SIG-M5 treated with dmso at 0.1 percent for 504 hours (cell line): ENCODE data around the gene CLHC1.

Experiments
- DNase-seq: peaks from one replicate; lab custom pipeline; 2025; ENCODE audit not compliant: unreplicated experiment; lab: John Stamatoyannopoulos, UW

Gene CLHC1

GRCh38 chr2:55169915-55170314 is 62.2 kb downstream of the CLHC1 start:
- DNase-seq: no peak

DNA sequence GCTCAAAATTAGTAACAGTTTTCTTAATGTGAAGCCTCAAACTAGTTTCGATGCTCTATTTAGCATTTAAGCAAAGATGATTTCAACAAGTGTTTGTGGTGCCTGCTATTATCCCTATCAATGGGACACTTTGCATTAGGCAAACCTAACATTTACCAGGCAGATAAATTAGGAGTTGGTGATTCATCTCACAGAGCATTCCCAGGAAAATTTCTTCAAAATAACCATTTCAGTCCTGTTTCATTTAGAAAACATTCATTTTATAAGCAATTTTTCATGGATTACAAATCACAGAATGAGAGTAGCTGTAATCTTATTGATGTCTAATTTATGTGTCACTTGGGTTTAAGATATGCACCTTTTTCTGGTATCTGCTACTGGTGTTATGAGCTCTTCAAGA is 62.7 kb downstream of the CLHC1 start:
- DNase-seq: no peak

GRCh38 chr2:55168221-55169154 is 63.6 kb downstream of the CLHC1 start:
- DNase-seq: peak; percentile 74

GRCh38 chr2:55165626-55166025 is 66.5 kb downstream of the CLHC1 start:
- no peak for DNase-seq

GRCh38 chr2:55164534-55165480 is 67.3 kb downstream of the CLHC1 start:
- DNase-seq: no peak

DNA sequence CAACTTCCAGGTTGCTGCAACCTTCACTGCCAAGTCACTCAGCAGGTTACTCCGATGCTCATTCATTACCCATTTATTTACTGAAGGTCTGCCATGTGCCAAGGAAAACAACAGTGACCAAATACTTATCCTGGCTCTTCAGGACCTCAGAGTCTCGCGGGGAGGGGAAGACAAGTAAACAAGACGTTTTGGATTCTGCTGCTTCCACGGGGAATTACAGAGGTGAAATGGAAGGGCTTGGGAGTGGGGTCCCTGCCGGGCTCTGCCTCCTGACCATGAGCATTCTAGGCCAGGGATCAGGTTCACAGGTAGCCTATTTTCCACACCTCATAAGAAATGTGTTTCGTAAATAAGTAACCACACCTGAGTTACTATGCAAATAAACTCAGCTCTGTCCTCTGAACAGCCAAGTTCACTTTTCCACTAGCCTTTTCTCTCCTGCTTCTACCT is 68.1 kb downstream of the CLHC1 start:
- no peak for DNase-seq

DNA sequence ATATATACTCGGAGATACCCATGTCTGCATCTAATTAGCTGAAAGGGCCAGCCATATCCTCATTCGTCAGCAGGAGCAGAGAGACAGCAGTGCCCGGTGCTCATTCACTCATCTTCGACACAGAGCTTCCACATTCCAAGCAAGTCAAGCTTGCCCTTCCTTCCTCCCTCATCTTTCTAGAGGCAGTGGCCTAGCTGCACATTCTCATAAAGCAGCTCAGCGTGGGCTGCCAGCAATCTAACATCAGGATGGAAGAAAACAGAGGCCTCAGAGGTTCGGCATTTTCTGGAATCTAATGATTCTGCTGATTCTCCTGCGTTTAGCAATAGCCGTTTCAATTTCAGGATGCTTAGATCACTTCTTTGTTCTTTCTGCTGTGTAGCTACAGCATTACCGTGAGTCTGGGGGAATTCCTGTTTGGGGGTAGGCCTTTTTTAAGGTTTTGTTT is 68.8 kb downstream of the CLHC1 start:
- no peak for DNase-seq

DNA sequence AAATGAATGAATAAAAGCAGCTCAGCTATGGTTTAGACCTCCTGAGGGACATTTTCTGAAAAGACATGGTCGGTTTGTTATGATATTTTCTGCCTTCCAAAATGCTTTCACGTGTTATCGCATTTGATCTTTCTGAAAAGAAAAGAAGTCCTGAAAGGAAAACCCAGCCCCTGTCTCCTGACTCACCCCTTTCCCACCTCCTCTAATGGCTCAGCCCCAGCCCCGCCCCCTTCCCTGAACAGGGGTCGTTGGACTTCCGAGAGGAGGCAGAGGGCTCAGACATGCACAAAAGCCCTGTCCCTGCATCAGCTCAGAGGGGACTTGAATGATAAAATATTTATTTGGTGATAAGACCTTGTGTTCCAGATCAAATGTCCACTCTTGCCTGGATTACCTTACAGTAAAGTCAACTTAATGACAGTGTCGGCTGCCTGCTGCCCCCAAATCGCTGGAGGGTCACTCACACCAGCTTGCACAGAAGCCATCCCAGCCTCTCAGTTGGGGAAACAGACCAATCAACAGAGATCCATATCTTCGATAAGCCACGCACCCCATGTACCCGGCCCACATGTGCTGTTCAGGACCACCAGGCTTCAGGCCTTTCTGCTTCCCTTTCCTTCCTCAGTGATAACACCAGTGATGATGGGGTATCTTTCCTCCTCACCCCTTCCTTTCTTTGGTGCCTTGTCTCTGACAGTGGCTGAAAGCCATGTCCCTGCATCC is 69.6 kb downstream of the CLHC1 start:
- DNase-seq: no peak

DNA sequence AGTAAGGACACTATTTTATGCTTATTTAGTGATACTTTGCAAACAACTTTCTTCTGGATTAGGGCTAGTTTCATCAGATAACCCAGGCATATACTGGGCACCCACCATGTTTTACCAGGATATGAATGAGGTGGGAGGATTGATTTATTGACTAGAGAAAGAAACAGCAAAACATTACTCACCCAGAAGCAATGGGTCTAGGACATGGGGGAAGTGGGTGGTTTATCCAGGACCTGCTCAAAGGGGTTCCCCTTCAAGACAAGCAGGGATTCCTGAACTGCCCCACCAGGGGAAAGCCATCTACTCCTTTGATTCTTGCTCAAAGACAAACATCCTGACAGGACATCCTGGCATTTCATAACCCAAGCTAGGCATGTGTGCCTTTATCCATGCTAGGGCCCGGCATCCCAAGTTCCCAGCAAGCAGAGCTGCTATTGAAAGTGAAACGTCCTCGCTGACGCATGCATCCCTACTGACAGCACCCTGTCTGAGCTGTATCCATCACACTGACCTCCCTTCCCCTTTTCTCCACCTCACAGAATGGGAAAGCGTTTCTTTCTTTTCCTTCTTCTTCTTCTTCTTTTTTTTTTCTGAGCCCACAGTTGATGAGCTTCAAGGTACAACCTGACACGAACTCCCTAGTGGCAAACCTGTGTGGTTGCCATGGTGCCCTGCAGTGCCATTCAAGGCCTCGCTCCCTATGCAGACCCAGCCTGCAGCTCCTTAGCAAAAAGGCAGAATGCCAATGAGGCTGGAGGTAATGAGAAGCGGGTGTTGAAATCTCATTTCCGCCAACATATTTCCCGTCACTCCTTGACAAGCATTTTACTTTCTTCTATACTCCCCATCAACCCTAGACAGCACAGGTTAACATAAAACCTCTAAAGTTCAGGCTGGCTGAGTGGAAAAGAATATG is 70.5 kb downstream of the CLHC1 start:
- peak; percentile 43 for DNase-seq

DNA sequence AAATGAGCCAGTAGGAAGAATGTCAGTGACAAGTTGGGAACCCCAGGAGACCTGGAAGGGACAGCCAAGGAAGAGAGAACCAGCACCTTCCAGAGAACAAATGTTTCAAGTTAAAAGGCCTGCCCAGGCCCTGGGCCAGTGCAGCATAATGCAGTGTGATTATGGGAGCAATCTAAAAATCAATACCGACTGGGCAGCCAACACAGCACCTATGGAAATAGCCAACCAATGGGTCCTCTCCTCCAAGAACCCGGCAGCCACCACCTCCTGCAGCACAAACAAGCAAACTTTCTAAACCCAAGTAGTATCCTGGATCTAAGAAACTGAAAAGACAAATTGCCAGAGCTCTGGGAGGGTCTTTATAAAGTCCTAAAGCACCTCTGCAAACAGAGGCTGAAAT is 71.7 kb downstream of the CLHC1 start:
- no peak for DNase-seq

GRCh38 chr2:55159752-55160151 is 72.3 kb downstream of the CLHC1 start:
- DNase-seq: no peak

DNA sequence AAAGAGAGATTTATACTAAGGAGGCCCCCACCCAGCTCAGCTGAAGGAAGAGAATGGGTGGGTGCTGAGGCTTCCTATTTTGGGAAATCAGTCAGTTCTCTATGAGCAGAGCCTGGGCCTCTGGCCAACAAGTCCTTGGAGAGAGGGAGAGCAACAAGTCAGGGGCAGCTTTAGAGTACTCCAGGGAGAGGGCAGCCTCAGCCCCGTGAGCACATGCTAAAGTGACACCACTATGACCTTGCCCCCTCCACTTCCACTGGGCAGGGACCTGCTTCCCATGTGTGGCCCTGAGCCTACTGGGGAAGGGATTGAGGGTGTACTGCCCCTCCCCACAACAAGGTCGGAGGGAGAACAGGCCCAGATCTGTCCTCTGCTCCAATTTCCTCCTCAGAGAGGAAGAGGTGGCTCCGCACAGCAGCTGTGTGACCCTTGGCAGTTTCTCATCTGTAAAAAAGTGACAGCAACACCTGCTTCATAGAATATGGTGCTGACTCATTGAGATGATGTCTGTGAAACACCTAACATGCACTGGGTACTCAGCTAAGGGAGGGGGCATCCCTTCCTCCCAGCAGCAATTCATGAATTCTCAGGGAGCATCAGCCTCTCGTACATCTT is 72.9 kb downstream of the CLHC1 start:
- no peak for DNase-seq

- DNase-seq: no peak
These were observed 73.8 kb downstream of the CLHC1 start for GRCh38 chr2:55158111-55158814.

DNA sequence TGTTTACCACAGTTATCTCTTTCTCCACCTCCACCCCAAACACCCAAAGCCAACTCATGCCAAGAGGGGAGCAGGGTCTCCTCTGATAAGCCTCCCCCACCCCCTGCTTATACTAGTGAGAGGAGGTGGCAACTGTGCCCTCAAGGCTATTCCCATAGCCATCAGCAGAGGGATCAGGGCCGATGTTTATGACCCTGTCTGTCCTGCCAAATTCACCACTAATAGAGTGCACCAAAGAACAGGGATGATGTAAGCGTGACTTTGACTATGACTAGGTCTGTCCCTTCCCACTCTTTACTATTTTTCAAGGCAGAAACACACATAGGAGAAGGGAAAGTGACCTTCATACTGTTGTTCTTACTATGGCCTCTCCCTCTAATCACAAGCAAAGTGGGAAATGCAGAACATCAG is 74.6 kb downstream of the CLHC1 start:
- DNase-seq: no peak

GRCh38 chr2:55156984-55157383 is 75.1 kb downstream of the CLHC1 start:
- no peak for DNase-seq

DNA sequence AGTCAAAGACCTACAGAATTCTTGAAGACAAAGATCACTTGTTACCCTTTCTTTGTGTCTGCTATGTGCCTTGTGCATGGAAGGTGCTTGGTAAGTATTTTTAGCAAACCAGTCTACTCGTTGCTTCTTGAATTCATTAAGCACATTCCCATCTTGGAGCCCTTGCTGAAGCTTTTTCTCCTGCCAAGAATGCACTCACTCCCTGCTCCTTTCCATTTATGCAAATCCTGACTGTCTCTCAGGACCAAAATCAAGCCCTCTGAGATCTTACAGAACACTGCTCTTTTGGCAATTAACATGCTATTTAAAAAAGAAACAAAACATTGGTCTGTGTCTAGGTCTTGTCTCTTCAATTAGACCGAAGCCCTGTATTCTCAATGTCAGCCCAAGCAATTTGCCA is 75.8 kb downstream of the CLHC1 start:
- no peak for DNase-seq

GRCh38 chr2:55155764-55156281 is 76.3 kb downstream of the CLHC1 start:
- no peak for DNase-seq

- no peak for DNase-seq
These were observed 76.9 kb downstream of the CLHC1 start for GRCh38 chr2:55155206-55155605.
